Measurements from ENCODE around the gene PDE6C.

DNA sequence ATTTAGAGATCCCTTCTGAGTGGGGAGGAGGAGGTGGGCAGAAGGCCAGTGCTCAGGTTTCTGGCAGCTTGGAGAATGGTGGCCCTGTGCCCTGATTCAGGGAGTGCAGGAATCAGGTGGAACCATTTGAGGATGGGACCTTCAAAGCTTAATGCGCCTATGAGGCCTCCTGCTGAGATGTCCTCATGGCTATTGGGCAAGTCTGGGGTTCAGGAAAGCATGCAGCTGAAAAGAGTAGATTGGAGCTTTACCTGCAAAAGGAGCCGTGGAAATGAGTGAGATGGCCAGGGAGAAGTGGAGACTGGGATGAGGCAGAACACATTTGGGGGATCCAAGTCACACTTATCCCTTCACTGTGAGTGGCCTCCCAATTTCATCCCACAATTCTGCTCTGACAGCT, 39.7 kb upstream of the PDE6C start:
- TF ChIP-seq SIN3A (IDR thresholded peaks at IDR 0.05; ENCODE audit: borderline replicate concordance, insufficient read depth, low read length) (no peak), POLR2AphosphoS5 (IDR thresholded peaks at IDR 0.05; ENCODE audit: low read depth, low read length) (no peak), TAF1 (IDR thresholded peaks at IDR 0.05; ENCODE audit: borderline replicate concordance, insufficient read depth, low read length) (no peak), FOXP2 (optimal IDR thresholded peaks at IDR 0.05; ENCODE audit: borderline replicate concordance, extremely low read depth, extremely low read length, insufficient read depth) (no peak)
- TF ChIP-seq, protein P1, sequence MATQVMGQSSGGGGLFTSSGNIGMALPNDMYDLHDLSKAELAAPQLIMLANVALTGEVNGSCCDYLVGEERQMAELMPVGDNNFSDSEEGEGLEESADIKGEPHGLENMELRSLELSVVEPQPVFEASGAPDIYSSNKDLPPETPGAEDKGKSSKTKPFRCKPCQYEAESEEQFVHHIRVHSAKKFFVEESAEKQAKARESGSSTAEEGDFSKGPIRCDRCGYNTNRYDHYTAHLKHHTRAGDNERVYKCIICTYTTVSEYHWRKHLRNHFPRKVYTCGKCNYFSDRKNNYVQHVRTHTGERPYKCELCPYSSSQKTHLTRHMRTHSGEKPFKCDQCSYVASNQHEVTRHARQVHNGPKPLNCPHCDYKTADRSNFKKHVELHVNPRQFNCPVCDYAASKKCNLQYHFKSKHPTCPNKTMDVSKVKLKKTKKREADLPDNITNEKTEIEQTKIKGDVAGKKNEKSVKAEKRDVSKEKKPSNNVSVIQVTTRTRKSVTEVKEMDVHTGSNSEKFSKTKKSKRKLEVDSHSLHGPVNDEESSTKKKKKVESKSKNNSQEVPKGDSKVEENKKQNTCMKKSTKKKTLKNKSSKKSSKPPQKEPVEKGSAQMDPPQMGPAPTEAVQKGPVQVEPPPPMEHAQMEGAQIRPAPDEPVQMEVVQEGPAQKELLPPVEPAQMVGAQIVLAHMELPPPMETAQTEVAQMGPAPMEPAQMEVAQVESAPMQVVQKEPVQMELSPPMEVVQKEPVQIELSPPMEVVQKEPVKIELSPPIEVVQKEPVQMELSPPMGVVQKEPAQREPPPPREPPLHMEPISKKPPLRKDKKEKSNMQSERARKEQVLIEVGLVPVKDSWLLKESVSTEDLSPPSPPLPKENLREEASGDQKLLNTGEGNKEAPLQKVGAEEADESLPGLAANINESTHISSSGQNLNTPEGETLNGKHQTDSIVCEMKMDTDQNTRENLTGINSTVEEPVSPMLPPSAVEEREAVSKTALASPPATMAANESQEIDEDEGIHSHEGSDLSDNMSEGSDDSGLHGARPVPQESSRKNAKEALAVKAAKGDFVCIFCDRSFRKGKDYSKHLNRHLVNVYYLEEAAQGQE (IDR thresholded peaks at IDR 0.05; ENCODE audit: insufficient read depth in 1 of 2, low read depth in 2 of 2, low read length in 2 of 2), result no peak
